GM10248 (cell line): ENCODE data around the gene TPK1.
A peak's percentile ranks its signal among the peaks of the same experiment; 100 is the strongest.

Experiments
- CTCF ChIA-PET: fragments of 300-600 bp; sonication (Branson Sonifier 250); formaldehyde crosslinking; extraction: SDS; loops from one replicate; lab custom pipeline; 2021; ENCODE audit warnings: antibody characterized with exemption; lab: Yijun Ruan, JAX
- POLR2A ChIA-PET: fragments of 350-650 bp; sonication (Branson Sonifier 250); formaldehyde crosslinking; extraction: SDS; loops from one replicate; lab custom pipeline; 2020; ENCODE audit warnings: antibody characterized with exemption; lab: Yijun Ruan, JAX
- DNase-seq: peaks from one replicate; pipeline ENCODE4 v3.0.0; 2012; ENCODE audit errors: extremely low spot score
- CTCF ChIP-seq: IDR thresholded peaks from 2 replicates; pipeline ENCODE4 v1.5.1; 2012; ENCODE audit warnings: mild to moderate bottlenecking, low read depth; ENCODE audit errors: extremely low read depth, missing control alignments, control extremely low read depth

TPK1 gene

GRCh38 chr7:144665689-144666381 is 170.0 kb downstream of the TPK1 start:
- POLR2A ChIA-PET, result no interaction called here
- TF ChIP-seq CTCF, result no peak
- DNase-seq, result no peak
- CTCF ChIA-PET, result interaction anchor here (1.0 to 1.2 kb wide), 3 partner anchors 8 to 49 kb away, joined by 3 to 4 read pairs (median 3); no protein-coding TSS in a partner anchor

GRCh38 chr7:144659211-144659610 is 176.6 kb downstream of the TPK1 start:
- TF ChIP-seq CTCF, result no peak

GRCh38 chr7:144656965-144657517 is 178.8 kb downstream of the TPK1 start:
- CTCF ChIA-PET, result interaction anchor here (1.0 to 1.6 kb wide), 2 partner anchors 36 to 43 kb away, joined by 3 read pairs; no protein-coding TSS in a partner anchor
- DNase-seq, result no peak
- POLR2A ChIA-PET, result no interaction called here

More at GRCh38 chr7:144659211-144659610, 176.6 kb downstream of the TPK1 start:
- no peak for DNase-seq
- CTCF ChIA-PET, result interaction anchor here (1.0 kb wide), 1 partner anchor 26 kb away, joined by 3 read pairs; no protein-coding TSS in a partner anchor
- POLR2A ChIA-PET, result no interaction called here

GRCh38 chr7:144653449-144653848 is 182.4 kb downstream of the TPK1 start:
- ChIA-PET POLR2A (interaction anchor here (0.8 kb wide), 1 partner anchor 992 kb away, joined by 10 read pairs; no protein-coding TSS in a partner anchor), CTCF (no interaction called here)
- no peak for DNase-seq
- TF ChIP-seq CTCF, result no peak

More at GRCh38 chr7:144656965-144657517, 178.8 kb downstream of the TPK1 start:
- TF ChIP-seq CTCF, result peak; percentile 26

GRCh38 chr7:144650439-144650838 is 185.4 kb downstream of the TPK1 start:
- POLR2A ChIA-PET, result no interaction called here
- TF ChIP-seq CTCF, result no peak
- DNase-seq, result no peak
- CTCF ChIA-PET, result interaction anchor here (1.7 kb wide), 1 partner anchor 1440 kb away, joined by 4 read pairs; no protein-coding TSS in a partner anchor

- no peak for DNase-seq
- ChIA-PET CTCF (no interaction called here), POLR2A (no interaction called here)
- no peak for TF ChIP-seq CTCF
Observed at GRCh38 chr7:144649120-144649519, 186.7 kb downstream of the TPK1 start.
